ENCODE measurements around the gene FRMPD2. TPM values are rescaled to one million over a fixed set of nuclear protein-coding genes. Genes with fewer than 3 reads are reported as not detected.

The FRMPD2 gene
- total RNA-seq, 2 experiments from 2014 or later = not detected

GRCh38 chr10:48241332-48241731, 33.2 kb downstream of the FRMPD2 start:
- ChIA-PET CTCF (no interaction called here), POLR2A (no interaction called here)
- H3K4me3 Mint-ChIP-seq = no peak overlapping the region
- no peak overlapping the region for H3K27ac Mint-ChIP-seq
- peaks cover 2% of the 10 kb centered on the region for H3K27me3 Mint-ChIP-seq
- no peaks in the 10 kb centered on the region for H3K36me3 Mint-ChIP-seq (ENCODE audit: low read depth)
- DNase-seq = no peak
- H3K4me1 Mint-ChIP-seq = no peaks in the 10 kb centered on the region
- H3K9me3 Mint-ChIP-seq = no peaks in the 10 kb centered on the region

GRCh38 chr10:48240196-48240595, 34.3 kb downstream of the FRMPD2 start:
- no peak overlapping the region for H3K27ac Mint-ChIP-seq
- ChIA-PET POLR2A (no interaction called here), CTCF (no interaction called here)
- H3K36me3 Mint-ChIP-seq (ENCODE audit: low read depth) = no peaks in the 10 kb centered on the region
- no peak for DNase-seq
- no peak overlapping the region for H3K4me3 Mint-ChIP-seq
- no peaks in the 10 kb centered on the region for H3K4me1 Mint-ChIP-seq
- H3K9me3 Mint-ChIP-seq = no peaks in the 10 kb centered on the region
- H3K27me3 Mint-ChIP-seq = peaks cover 2% of the 10 kb centered on the region

GRCh38 chr10:48239618-48240017, 34.9 kb downstream of the FRMPD2 start:
- CTCF ChIA-PET = no interaction called here
- Mint-ChIP-seq H3K27ac (no peak overlapping the region), H3K4me3 (no peak overlapping the region), H3K4me1 (no peaks in the 10 kb centered on the region), H3K9me3 (no peaks in the 10 kb centered on the region), H3K27me3 (peaks cover 2% of the 10 kb centered on the region), H3K36me3 (ENCODE audit: low read depth) (no peaks in the 10 kb centered on the region)
- POLR2A ChIA-PET = no interaction called here
- DNase-seq = no peak

- no peak overlapping the region for H3K27ac Mint-ChIP-seq
- no peaks in the 10 kb centered on the region for H3K4me1 Mint-ChIP-seq
- POLR2A ChIA-PET = no interaction called here
- no peak for DNase-seq
- CTCF ChIA-PET = no interaction called here
- H3K36me3 Mint-ChIP-seq (ENCODE audit: low read depth) = no peaks in the 10 kb centered on the region
- H3K4me3 Mint-ChIP-seq = no peak overlapping the region
- no peaks in the 10 kb centered on the region for H3K9me3 Mint-ChIP-seq
- no peaks in the 10 kb centered on the region for H3K27me3 Mint-ChIP-seq
These were observed 35.5 kb downstream of the FRMPD2 start for GRCh38 chr10:48238826-48239520.

- no peak for DNase-seq
- H3K27ac Mint-ChIP-seq = no peak overlapping the region
- no peaks in the 10 kb centered on the region for H3K4me1 Mint-ChIP-seq
- ChIA-PET POLR2A (no interaction called here), CTCF (no interaction called here)
- H3K4me3 Mint-ChIP-seq = no peak overlapping the region
- H3K9me3 Mint-ChIP-seq = no peaks in the 10 kb centered on the region
- no peaks in the 10 kb centered on the region for H3K27me3 Mint-ChIP-seq
- H3K36me3 Mint-ChIP-seq (ENCODE audit: low read depth) = no peaks in the 10 kb centered on the region
These were observed 36.9 kb downstream of the FRMPD2 start for GRCh38 chr10:48237259-48238250.

- Mint-ChIP-seq H3K9me3 (no peaks in the 10 kb centered on the region), H3K4me3 (no peak overlapping the region), H3K36me3 (ENCODE audit: low read depth) (no peaks in the 10 kb centered on the region), H3K4me1 (no peaks in the 10 kb centered on the region), H3K27me3 (peaks cover 6% of the 10 kb centered on the region), H3K27ac (no peak overlapping the region)
- POLR2A ChIA-PET = no interaction called here
- CTCF ChIA-PET = no interaction called here
- no peak for DNase-seq
These were observed 38.3 kb downstream of the FRMPD2 start for GRCh38 chr10:48236199-48236621.

GRCh38 chr10:48235501-48235900, 39.0 kb downstream of the FRMPD2 start:
- CTCF ChIA-PET = no interaction called here

GRCh38 chr10:48234787-48235186, 39.7 kb downstream of the FRMPD2 start:
- no peak overlapping the region for H3K27ac Mint-ChIP-seq
- H3K27me3 Mint-ChIP-seq = peaks cover 14% of the 10 kb centered on the region
- H3K4me1 Mint-ChIP-seq = no peaks in the 10 kb centered on the region
- ChIA-PET POLR2A (no interaction called here), CTCF (no interaction called here)
- H3K9me3 Mint-ChIP-seq = no peaks in the 10 kb centered on the region
- H3K36me3 Mint-ChIP-seq (ENCODE audit: low read depth) = no peaks in the 10 kb centered on the region
- no peak overlapping the region for H3K4me3 Mint-ChIP-seq
- no peak for DNase-seq

More at GRCh38 chr10:48235501-48235900, 39.0 kb downstream of the FRMPD2 start:
- Mint-ChIP-seq H3K4me1 (no peaks in the 10 kb centered on the region), H3K4me3 (no peak overlapping the region), H3K9me3 (no peaks in the 10 kb centered on the region), H3K27me3 (peaks cover 12% of the 10 kb centered on the region), H3K27ac (no peak overlapping the region), H3K36me3 (ENCODE audit: low read depth) (no peaks in the 10 kb centered on the region)
- no peak for DNase-seq
- POLR2A ChIA-PET = no interaction called here

- H3K27me3 Mint-ChIP-seq = peaks cover 16% of the 10 kb centered on the region
- no peak overlapping the region for H3K27ac Mint-ChIP-seq
- POLR2A ChIA-PET = no interaction called here
- CTCF ChIA-PET = no interaction called here
- DNase-seq = no peak
- no peak overlapping the region for H3K4me3 Mint-ChIP-seq
- no peaks in the 10 kb centered on the region for H3K36me3 Mint-ChIP-seq (ENCODE audit: low read depth)
- H3K4me1 Mint-ChIP-seq = no peaks in the 10 kb centered on the region
- no peaks in the 10 kb centered on the region for H3K9me3 Mint-ChIP-seq
These were observed 40.2 kb downstream of the FRMPD2 start for GRCh38 chr10:48234295-48234694.

- Mint-ChIP-seq H3K4me1 (no peaks in the 10 kb centered on the region), H3K27me3 (peaks cover 19% of the 10 kb centered on the region), H3K4me3 (no peak overlapping the region), H3K9me3 (no peaks in the 10 kb centered on the region), H3K27ac (no peak overlapping the region), H3K36me3 (ENCODE audit: low read depth) (no peaks in the 10 kb centered on the region)
- CTCF ChIA-PET = no interaction called here
- POLR2A ChIA-PET = no interaction called here
- DNase-seq = no peak
These were observed 40.9 kb downstream of the FRMPD2 start for GRCh38 chr10:48233559-48234005.

- DNase-seq = no peak
- POLR2A ChIA-PET = no interaction called here
- Mint-ChIP-seq H3K4me3 (no peak overlapping the region), H3K4me1 (no peaks in the 10 kb centered on the region), H3K27me3 (peaks cover 21% of the 10 kb centered on the region), H3K9me3 (no peaks in the 10 kb centered on the region), H3K36me3 (ENCODE audit: low read depth) (no peaks in the 10 kb centered on the region), H3K27ac (no peak overlapping the region)
- CTCF ChIA-PET = no interaction called here
These were observed 41.6 kb downstream of the FRMPD2 start for GRCh38 chr10:48232717-48233447.

GRCh38 chr10:48231699-48232315, 42.7 kb downstream of the FRMPD2 start:
- CTCF ChIA-PET = no interaction called here
- Mint-ChIP-seq H3K4me1 (no peaks in the 10 kb centered on the region), H3K36me3 (ENCODE audit: low read depth) (no peaks in the 10 kb centered on the region), H3K4me3 (no peak overlapping the region), H3K27ac (no peak overlapping the region), H3K27me3 (peaks cover 26% of the 10 kb centered on the region), H3K9me3 (no peaks in the 10 kb centered on the region)
- POLR2A ChIA-PET = no interaction called here
- no peak for DNase-seq

GRCh38 chr10:48231178-48231577, 43.3 kb downstream of the FRMPD2 start:
- DNase-seq = no peak
- Mint-ChIP-seq H3K27ac (no peak overlapping the region), H3K4me1 (no peaks in the 10 kb centered on the region), H3K9me3 (no peaks in the 10 kb centered on the region), H3K36me3 (ENCODE audit: low read depth) (no peaks in the 10 kb centered on the region), H3K27me3 (peaks cover 32% of the 10 kb centered on the region), H3K4me3 (no peak overlapping the region)
- ChIA-PET CTCF (no interaction called here), POLR2A (no interaction called here)
